CD4-positive, alpha-beta T cell (primary cell): ENCODE results near the gene STPG4. TPM values are rescaled to one million over a fixed set of nuclear protein-coding genes. Genes with fewer than 3 reads are reported as not detected.

Experiments used
- ATAC-seq: fragments of 200-7000 bp; cut with Tn5 transposase; one replicate; pipeline ENCODE4 v1.10.0; 2022; ENCODE audit warnings: mild to moderate bottlenecking; ENCODE audit not compliant: poor library complexity
- CTCF ChIA-PET: fragments of 350-600 bp; sonication (Branson Sonifier 250); formaldehyde crosslinking; loops from one replicate; lab custom pipeline; 2021; ENCODE audit warnings: antibody characterized with exemption, inconsistent platforms; lab: Charles Lee
- POLR2A ChIA-PET: fragments of 350-600 bp; sonication (Branson Sonifier 250); formaldehyde crosslinking; loops from one replicate; lab custom pipeline; 2021; ENCODE audit warnings: antibody characterized with exemption, inconsistent platforms; lab: Charles Lee
- DNase-seq, 14 experiments: peaks; one replicate each; pipeline ENCODE4 v3.0.0-alpha.2; 2013 to 2020; ENCODE audit warnings: mixed read lengths in 2 of 14
- H3K27ac ChIP-seq, 2 donors: one replicate each; pipeline versions ENCODE4 v1.5.1 to v1.7.0; 2013; ENCODE audit warnings: low read length in 2 of 2, low read depth in 1 of 2, mild to moderate bottlenecking in 1 of 2
- H3K27me3 ChIP-seq, 2 experiments: 1 replicate in 1 of 2; 2 replicates in 1 of 2; pipeline versions ENCODE4 v1.6.1 to v1.7.0; 2013; ENCODE audit warnings: low read length in 2 of 2, control low read depth in 1 of 2, mild to moderate bottlenecking in 1 of 2, moderate library complexity in 1 of 2; ENCODE audit not compliant: insufficient read depth in 2 of 2, control insufficient read depth in 1 of 2
- H3K36me3 ChIP-seq: one replicate; pipeline ENCODE4 v1.6.1; 2013; ENCODE audit warnings: low read length, control low read depth; ENCODE audit not compliant: insufficient read depth
- H3K4me1 ChIP-seq: one replicate; pipeline ENCODE4 v1.6.1; 2013; ENCODE audit warnings: low read length, control low read depth; ENCODE audit not compliant: insufficient read depth
- H3K4me3 ChIP-seq: one replicate; pipeline ENCODE4 v1.5.1; 2013; ENCODE audit warnings: mild to moderate bottlenecking, low read length, moderate library complexity
- H3K9me3 ChIP-seq, 2 experiments: 1 replicate in 1 of 2; 2 replicates in 1 of 2; pipeline versions ENCODE4 v1.6.1 to v1.7.0; 2013; ENCODE audit warnings: low read length in 2 of 2, mild to moderate bottlenecking in 2 of 2, control low read depth in 1 of 2, moderate library complexity in 1 of 2; ENCODE audit not compliant: control insufficient read depth in 1 of 2, insufficient read depth in 1 of 2
- H3K27ac Mint-ChIP-seq: one replicate; pipeline ENCODE4 v1.8.0; 2020; ENCODE audit warnings: mixed read lengths
- H3K27me3 Mint-ChIP-seq: one replicate; pipeline ENCODE4 v1.8.0; 2021; ENCODE audit warnings: mixed read lengths
- H3K36me3 Mint-ChIP-seq: one replicate; pipeline ENCODE4 v1.8.0; 2021; ENCODE audit warnings: low read depth, mixed read lengths
- H3K4me1 Mint-ChIP-seq: one replicate; pipeline ENCODE4 v1.8.0; 2021; ENCODE audit warnings: low read depth, mixed read lengths
- H3K4me3 Mint-ChIP-seq: one replicate; pipeline ENCODE4 v1.8.0; 2020; ENCODE audit warnings: mild to moderate bottlenecking, mixed read lengths
- H3K9me3 Mint-ChIP-seq: one replicate; pipeline ENCODE4 v1.8.0; 2020; ENCODE audit warnings: mixed read lengths
- intact Hi-C, 2 experiments: fragments of 100-400 bp; cut with DNase I in 1 of 2; cut with micrococcal nuclease in 1 of 2; formaldehyde crosslinking; loops; one replicate each; pipeline versions ENCODE4 v1.15.1 to v1.9.0; 2023 to 2025; cut with DNase I, micrococcal nuclease
- total RNA-seq, 174 experiments: library from RNA in 2 of 174; stranded (reverse) in 2 of 174; gene quantifications; one replicate each; pipeline ENCODE4 v1.2.3 and lab custom pipeline; 2021 to 2026
- TF ChIP-seq, protein P1 (sequence below): fragments of 200-600 bp; IDR thresholded peaks from one replicate; pipeline ENCODE4 v1.8.0; 2022; ENCODE audit warnings: antibody characterized with exemption, mild to moderate bottlenecking

Gene STPG4
- total RNA-seq, 2 experiments from 2014 or later = not detected

DNA sequence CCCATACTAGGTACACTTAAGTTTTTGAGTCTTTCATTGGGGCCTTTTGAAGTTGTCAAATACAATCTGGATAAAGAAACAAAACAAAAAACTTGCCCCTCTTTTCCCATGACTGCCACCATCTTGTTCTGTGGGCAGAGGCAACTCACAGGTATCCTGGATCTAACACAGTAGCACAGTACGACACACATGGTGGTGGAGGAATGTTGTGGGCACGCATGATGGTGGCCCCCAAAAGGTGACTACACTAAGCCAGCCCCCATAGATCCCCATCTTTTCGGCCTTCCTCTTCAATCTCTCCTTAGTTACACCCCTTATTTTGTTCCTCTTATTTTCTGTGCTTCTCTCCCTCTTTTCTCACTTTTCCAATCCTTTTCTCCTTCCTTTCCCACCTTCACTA lies 4.5 kb upstream of the STPG4 start:
- Histone ChIP-seq H3K36me3 (peaks cover 52% of the 10 kb centered on the region), H3K4me3 (no peak overlapping the region), H3K4me1 (no peaks in the 10 kb centered on the region), H3K9me3 (no peaks in the 10 kb centered on the region), H3K27me3 (no peaks in the 10 kb centered on the region), H3K27ac (no peak overlapping the region)
- Mint-ChIP-seq H3K9me3 (no peaks in the 10 kb centered on the region), H3K36me3 (peaks cover 86% of the 10 kb centered on the region), H3K27me3 (no peaks in the 10 kb centered on the region), H3K4me3 (no peak overlapping the region), H3K27ac (no peak overlapping the region), H3K4me1 (peaks cover 21% of the 10 kb centered on the region)
- no peak for ATAC-seq
- POLR2A ChIA-PET = no interaction called here
- CTCF ChIA-PET = no interaction called here
- DNase-seq = no peak
- intact Hi-C loops = no loop called here
- TF ChIP-seq, protein P1, sequence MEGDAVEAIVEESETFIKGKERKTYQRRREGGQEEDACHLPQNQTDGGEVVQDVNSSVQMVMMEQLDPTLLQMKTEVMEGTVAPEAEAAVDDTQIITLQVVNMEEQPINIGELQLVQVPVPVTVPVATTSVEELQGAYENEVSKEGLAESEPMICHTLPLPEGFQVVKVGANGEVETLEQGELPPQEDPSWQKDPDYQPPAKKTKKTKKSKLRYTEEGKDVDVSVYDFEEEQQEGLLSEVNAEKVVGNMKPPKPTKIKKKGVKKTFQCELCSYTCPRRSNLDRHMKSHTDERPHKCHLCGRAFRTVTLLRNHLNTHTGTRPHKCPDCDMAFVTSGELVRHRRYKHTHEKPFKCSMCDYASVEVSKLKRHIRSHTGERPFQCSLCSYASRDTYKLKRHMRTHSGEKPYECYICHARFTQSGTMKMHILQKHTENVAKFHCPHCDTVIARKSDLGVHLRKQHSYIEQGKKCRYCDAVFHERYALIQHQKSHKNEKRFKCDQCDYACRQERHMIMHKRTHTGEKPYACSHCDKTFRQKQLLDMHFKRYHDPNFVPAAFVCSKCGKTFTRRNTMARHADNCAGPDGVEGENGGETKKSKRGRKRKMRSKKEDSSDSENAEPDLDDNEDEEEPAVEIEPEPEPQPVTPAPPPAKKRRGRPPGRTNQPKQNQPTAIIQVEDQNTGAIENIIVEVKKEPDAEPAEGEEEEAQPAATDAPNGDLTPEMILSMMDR = no peak

DNA sequence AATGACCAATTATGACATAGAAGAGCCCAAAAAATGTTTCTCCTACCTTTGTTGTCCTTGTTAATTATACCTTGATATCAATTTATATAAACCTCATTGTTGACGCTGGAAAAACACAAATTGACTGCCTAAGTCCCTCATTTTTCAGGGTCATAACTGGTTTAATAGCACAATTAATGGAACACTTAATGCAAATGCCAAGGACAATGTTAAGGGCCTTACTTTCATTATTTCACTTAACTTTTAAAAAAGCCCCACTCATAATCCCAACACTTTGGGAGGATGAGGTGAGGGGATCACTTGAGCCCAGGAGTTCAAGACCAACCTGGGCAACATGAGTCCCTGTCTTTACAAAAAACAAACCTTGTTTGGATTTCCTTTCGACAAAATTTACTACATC lies 3.5 kb upstream of the STPG4 start:
- H3K27ac Mint-ChIP-seq = no peak overlapping the region

DNA sequence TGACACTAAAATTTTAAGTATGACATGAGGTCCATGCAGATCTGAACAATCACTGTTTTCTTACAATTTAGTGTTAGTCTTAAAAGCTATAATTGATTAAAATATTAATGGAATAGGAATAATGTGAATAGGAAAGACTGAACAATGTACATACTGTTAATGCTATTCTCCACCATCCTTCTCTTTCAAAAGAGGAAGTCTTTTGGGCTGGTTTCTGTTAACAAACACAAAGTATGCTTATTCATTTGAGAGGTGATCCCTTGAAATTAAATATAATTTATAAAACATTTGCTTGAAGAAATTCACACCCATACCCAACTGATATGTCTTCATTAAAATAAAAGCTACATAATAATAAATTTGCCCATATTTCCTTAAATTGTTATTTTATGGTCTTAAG lies 2.3 kb downstream of the STPG4 start:
- POLR2A ChIA-PET = no interaction called here
- CTCF ChIA-PET = no interaction called here
- no peak for DNase-seq
- H3K27ac ChIP-seq = no peak overlapping the region
- H3K9me3 Mint-ChIP-seq = no peaks in the 10 kb centered on the region
- no peaks in the 10 kb centered on the region for H3K27me3 Mint-ChIP-seq
- no peaks in the 10 kb centered on the region for H3K4me1 ChIP-seq
- peaks cover 25% of the 10 kb centered on the region for H3K36me3 ChIP-seq
- no peak overlapping the region for H3K4me3 Mint-ChIP-seq
- peaks cover 63% of the 10 kb centered on the region for H3K36me3 Mint-ChIP-seq
- TF ChIP-seq, protein P1 = no peak
- intact Hi-C loops = no loop called here
- H3K27ac Mint-ChIP-seq = no peak overlapping the region
- no peaks in the 10 kb centered on the region for H3K27me3 ChIP-seq
- ATAC-seq = no peak
- H3K4me1 Mint-ChIP-seq = no peaks in the 10 kb centered on the region
- no peak overlapping the region for H3K4me3 ChIP-seq
- H3K9me3 ChIP-seq = no peaks in the 10 kb centered on the region

More for the DNA sequence above, 3.5 kb upstream of the STPG4 start:
- TF ChIP-seq, protein P1 = no peak
- intact Hi-C loops = no loop called here
- POLR2A ChIA-PET = no interaction called here
- no peak overlapping the region for H3K4me3 ChIP-seq
- no peaks in the 10 kb centered on the region for H3K4me1 ChIP-seq
- H3K4me1 Mint-ChIP-seq = peaks cover 16% of the 10 kb centered on the region
- H3K27ac ChIP-seq = no peak overlapping the region
- CTCF ChIA-PET = no interaction called here
- H3K36me3 Mint-ChIP-seq = peaks cover 81% of the 10 kb centered on the region
- H3K27me3 ChIP-seq = no peaks in the 10 kb centered on the region
- ATAC-seq (no peak), DNase-seq (no peak)
- peaks cover 47% of the 10 kb centered on the region for H3K36me3 ChIP-seq
- no peak overlapping the region for H3K4me3 Mint-ChIP-seq
- H3K27me3 Mint-ChIP-seq = no peaks in the 10 kb centered on the region
- no peaks in the 10 kb centered on the region for H3K9me3 ChIP-seq
- no peaks in the 10 kb centered on the region for H3K9me3 Mint-ChIP-seq
